SK-N-SH treated with all-trans-retinoic acid at 6 μM for 48 hours (cell line): ENCODE data around the gene PHKG2.

ENCODE experiments used
- ARNTL ChIP-seq: fragments of 450-650 bp; formaldehyde crosslinking; IDR thresholded peaks from 2 replicates; pipeline ENCODE4 v1.5.0; 2020; ENCODE audit warnings: low read depth, mild to moderate bottlenecking, moderate library complexity, borderline replicate concordance
- BACH2 ChIP-seq: fragments of 250-450 bp; sonication (Bioruptor Pico); IDR thresholded peaks from 2 replicates; pipeline ENCODE4 v1.9.0; 2021; ENCODE audit warnings: mild to moderate bottlenecking, borderline replicate concordance
- CSDC2 ChIP-seq: fragments of 250-450 bp; sonication (Bioruptor Pico); IDR thresholded peaks from 2 replicates; pipeline ENCODE4 v1.5.0; 2020; ENCODE audit warnings: mild to moderate bottlenecking, moderate library complexity
- ESRRG ChIP-seq: fragments of 250-450 bp; sonication (Bioruptor Pico); IDR thresholded peaks from 2 replicates; pipeline ENCODE4 v1.6.1; 2021; ENCODE audit warnings: mild to moderate bottlenecking
- RARB ChIP-seq: fragments of 250-450 bp; sonication (Bioruptor Pico); IDR thresholded peaks from 2 replicates; pipeline ENCODE4 v1.8.0; 2021; ENCODE audit warnings: mild to moderate bottlenecking, moderate library complexity
- SNAI2 ChIP-seq: fragments of 250-450 bp; sonication (Bioruptor Pico); IDR thresholded peaks from 2 replicates; pipeline ENCODE4 v1.5.0; 2020; ENCODE audit warnings: mild to moderate bottlenecking, moderate library complexity
- TCF4 ChIP-seq: fragments of 250-450 bp; sonication (Bioruptor Pico); IDR thresholded peaks from 2 replicates; pipeline ENCODE4 v1.8.0; 2021; ENCODE audit warnings: mild to moderate bottlenecking, moderate library complexity, borderline replicate concordance
- TOX ChIP-seq: fragments of 250-450 bp; sonication (Bioruptor Pico); IDR thresholded peaks from 2 replicates; pipeline ENCODE4 v1.8.0; 2021; ENCODE audit warnings: mild to moderate bottlenecking, moderate library complexity, borderline replicate concordance
- ZFP3 ChIP-seq: fragments of 250-450 bp; sonication (Bioruptor Pico); IDR thresholded peaks from 2 replicates; pipeline ENCODE4 v1.5.0; 2020; ENCODE audit warnings: mild to moderate bottlenecking, moderate library complexity
- ZFP30 ChIP-seq: fragments of 450-650 bp; formaldehyde crosslinking; IDR thresholded peaks from 2 replicates; pipeline ENCODE4 v1.5.0; 2022; ENCODE audit warnings: mild to moderate bottlenecking, moderate library complexity
- TF ChIP-seq, protein P1 (sequence below): fragments of 250-450 bp; sonication (Bioruptor Pico); IDR thresholded peaks from 2 replicates; pipeline ENCODE4 v1.5.1; 2020; ENCODE audit warnings: low read depth, mild to moderate bottlenecking, moderate library complexity
- TF ChIP-seq, protein P2 (sequence below): fragments of 250-450 bp; sonication (Bioruptor Pico); IDR thresholded peaks from 2 replicates; pipeline ENCODE4 v1.8.0; 2020; ENCODE audit warnings: mild to moderate bottlenecking, moderate library complexity, borderline replicate concordance
- TF ChIP-seq, protein P3 (sequence below): fragments of 250-450 bp; sonication (Bioruptor Pico); IDR thresholded peaks from 2 replicates; pipeline ENCODE4 v1.5.1; 2021; ENCODE audit warnings: mild to moderate bottlenecking, moderate library complexity
- TF ChIP-seq, protein P4 (sequence below): fragments of 250-450 bp; sonication (Bioruptor Pico); IDR thresholded peaks from 2 replicates; pipeline ENCODE4 v1.8.0; 2021; ENCODE audit warnings: low read depth, mild to moderate bottlenecking, moderate library complexity, borderline replicate concordance

DNA sequence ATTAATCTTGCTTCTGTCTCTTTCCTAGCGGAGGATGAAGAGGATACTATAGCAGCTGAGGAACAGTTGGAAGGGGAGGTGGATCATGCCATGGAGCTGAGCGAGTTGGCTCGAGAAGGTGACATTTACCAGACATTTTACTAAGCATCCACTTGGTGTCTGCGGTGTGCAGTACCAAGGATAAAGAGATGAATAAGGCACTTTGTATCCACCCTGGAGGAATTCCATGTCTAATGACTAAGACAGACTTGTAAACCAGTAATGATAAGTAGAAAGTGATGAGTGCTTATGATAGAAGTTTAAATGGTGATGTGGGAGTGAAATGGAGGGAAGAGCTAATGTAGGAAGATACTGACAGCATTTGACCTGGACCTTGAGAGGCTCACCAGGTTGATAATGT, 37.3 kb upstream of the PHKG2 start:
- TF ChIP-seq BACH2 (CRISPR knock-in tag) (no peak), RARB (CRISPR knock-in tag) (no peak), ESRRG (CRISPR knock-in tag) (no peak), SNAI2 (no peak), ZFP3 (no peak), TCF4 (CRISPR knock-in tag) (no peak), ARNTL (CRISPR knock-in tag) (no peak), CSDC2 (CRISPR knock-in tag) (no peak), ZFP30 (CRISPR knock-in tag) (no peak), TOX (CRISPR knock-in tag) (no peak)
- TF ChIP-seq, protein P1, sequence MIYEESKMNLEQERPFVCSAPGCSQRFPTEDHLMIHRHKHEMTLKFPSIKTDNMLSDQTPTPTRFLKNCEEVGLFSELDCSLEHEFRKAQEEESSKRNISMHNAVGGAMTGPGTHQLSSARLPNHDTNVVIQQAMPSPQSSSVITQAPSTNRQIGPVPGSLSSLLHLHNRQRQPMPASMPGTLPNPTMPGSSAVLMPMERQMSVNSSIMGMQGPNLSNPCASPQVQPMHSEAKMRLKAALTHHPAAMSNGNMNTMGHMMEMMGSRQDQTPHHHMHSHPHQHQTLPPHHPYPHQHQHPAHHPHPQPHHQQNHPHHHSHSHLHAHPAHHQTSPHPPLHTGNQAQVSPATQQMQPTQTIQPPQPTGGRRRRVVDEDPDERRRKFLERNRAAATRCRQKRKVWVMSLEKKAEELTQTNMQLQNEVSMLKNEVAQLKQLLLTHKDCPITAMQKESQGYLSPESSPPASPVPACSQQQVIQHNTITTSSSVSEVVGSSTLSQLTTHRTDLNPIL (CRISPR knock-in tag), result no peak
- TF ChIP-seq, protein P2, sequence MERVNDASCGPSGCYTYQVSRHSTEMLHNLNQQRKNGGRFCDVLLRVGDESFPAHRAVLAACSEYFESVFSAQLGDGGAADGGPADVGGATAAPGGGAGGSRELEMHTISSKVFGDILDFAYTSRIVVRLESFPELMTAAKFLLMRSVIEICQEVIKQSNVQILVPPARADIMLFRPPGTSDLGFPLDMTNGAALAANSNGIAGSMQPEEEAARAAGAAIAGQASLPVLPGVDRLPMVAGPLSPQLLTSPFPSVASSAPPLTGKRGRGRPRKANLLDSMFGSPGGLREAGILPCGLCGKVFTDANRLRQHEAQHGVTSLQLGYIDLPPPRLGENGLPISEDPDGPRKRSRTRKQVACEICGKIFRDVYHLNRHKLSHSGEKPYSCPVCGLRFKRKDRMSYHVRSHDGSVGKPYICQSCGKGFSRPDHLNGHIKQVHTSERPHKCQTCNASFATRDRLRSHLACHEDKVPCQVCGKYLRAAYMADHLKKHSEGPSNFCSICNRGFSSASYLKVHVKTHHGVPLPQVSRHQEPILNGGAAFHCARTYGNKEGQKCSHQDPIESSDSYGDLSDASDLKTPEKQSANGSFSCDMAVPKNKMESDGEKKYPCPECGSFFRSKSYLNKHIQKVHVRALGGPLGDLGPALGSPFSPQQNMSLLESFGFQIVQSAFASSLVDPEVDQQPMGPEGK (CRISPR knock-in tag), result no peak
- TF ChIP-seq, protein P3, sequence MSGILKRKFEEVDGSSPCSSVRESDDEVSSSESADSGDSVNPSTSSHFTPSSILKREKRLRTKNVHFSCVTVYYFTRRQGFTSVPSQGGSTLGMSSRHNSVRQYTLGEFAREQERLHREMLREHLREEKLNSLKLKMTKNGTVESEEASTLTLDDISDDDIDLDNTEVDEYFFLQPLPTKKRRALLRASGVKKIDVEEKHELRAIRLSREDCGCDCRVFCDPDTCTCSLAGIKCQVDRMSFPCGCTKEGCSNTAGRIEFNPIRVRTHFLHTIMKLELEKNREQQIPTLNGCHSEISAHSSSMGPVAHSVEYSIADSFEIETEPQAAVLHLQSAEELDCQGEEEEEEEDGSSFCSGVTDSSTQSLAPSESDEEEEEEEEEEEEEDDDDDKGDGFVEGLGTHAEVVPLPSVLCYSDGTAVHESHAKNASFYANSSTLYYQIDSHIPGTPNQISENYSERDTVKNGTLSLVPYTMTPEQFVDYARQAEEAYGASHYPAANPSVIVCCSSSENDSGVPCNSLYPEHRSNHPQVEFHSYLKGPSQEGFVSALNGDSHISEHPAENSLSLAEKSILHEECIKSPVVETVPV (CRISPR knock-in tag), result no peak
- TF ChIP-seq, protein P4, sequence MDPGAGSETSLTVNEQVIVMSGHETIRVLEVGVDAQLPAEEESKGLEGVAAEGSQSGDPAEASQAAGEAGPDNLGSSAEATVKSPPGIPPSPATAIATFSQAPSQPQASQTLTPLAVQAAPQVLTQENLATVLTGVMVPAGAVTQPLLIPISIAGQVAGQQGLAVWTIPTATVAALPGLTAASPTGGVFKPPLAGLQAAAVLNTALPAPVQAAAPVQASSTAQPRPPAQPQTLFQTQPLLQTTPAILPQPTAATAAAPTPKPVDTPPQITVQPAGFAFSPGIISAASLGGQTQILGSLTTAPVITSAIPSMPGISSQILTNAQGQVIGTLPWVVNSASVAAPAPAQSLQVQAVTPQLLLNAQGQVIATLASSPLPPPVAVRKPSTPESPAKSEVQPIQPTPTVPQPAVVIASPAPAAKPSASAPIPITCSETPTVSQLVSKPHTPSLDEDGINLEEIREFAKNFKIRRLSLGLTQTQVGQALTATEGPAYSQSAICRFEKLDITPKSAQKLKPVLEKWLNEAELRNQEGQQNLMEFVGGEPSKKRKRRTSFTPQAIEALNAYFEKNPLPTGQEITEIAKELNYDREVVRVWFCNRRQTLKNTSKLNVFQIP (CRISPR knock-in tag), result no peak
